DND-41 (cell line): ENCODE data around the gene UBTD1.
"Not testable (repeated sequence)": the region's sequence is repeated elsewhere in the genome, so short reads cannot be mapped to it uniquely, and the experiment has no call there.

Experiments used
- EZH2 ChIP-seq: IDR thresholded peaks from 3 replicates; pipeline ENCODE4 v1.6.1; 2012; ENCODE audit warnings: borderline replicate concordance, low read depth, mild to moderate bottlenecking, moderate library complexity, low read length, inconsistent platforms; ENCODE audit not compliant: severe bottlenecking
- TF ChIP-seq, protein P1 (sequence below): IDR thresholded peaks from 2 replicates; pipeline ENCODE4 v1.5.1; 2012; ENCODE audit warnings: borderline replicate concordance, low read length, moderate library complexity, mild to moderate bottlenecking; ENCODE audit not compliant: poor library complexity, severe bottlenecking; ENCODE audit errors: extremely low read depth

DNA sequence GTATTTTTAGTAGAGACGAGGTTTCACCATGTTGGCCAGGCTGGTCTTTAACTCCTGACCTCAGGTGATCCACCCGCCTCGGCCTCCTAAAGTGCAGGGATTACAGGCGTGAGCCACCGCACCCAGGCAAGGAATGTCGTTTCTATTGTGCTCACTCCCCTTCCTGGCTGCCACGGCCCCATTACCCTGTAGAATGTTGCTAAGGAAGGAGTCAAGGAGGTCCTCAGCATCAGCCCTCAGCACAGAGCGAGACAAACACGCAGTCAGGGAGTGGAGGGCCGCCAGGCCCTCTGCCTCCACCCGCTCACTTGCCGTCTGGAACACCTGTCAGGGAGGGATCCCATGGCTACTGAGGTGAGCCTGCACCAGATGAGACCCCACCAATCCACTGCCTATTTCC is 29.9 kb upstream of the UBTD1 start:
- TF ChIP-seq EZH2: not testable (repeated sequence)
- TF ChIP-seq, protein P1, sequence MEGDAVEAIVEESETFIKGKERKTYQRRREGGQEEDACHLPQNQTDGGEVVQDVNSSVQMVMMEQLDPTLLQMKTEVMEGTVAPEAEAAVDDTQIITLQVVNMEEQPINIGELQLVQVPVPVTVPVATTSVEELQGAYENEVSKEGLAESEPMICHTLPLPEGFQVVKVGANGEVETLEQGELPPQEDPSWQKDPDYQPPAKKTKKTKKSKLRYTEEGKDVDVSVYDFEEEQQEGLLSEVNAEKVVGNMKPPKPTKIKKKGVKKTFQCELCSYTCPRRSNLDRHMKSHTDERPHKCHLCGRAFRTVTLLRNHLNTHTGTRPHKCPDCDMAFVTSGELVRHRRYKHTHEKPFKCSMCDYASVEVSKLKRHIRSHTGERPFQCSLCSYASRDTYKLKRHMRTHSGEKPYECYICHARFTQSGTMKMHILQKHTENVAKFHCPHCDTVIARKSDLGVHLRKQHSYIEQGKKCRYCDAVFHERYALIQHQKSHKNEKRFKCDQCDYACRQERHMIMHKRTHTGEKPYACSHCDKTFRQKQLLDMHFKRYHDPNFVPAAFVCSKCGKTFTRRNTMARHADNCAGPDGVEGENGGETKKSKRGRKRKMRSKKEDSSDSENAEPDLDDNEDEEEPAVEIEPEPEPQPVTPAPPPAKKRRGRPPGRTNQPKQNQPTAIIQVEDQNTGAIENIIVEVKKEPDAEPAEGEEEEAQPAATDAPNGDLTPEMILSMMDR: not testable (repeated sequence)
